H1 (cell line): Measurements from ENCODE around the gene SEMA4D. TPM values are rescaled to one million over a fixed set of nuclear protein-coding genes. Genes with fewer than 3 reads are reported as not detected.

Experiments used
- CTCF ChIA-PET: fragments of 300-600 bp; sonication (Branson Sonifier 250); formaldehyde crosslinking; loops from one replicate; lab custom pipeline; 2021; ENCODE audit not compliant: partially characterized antibody; lab: Charles Lee
- POLR2A ChIA-PET: fragments of 300-600 bp; sonication (Branson Sonifier 250); formaldehyde crosslinking; loops from one replicate; lab custom pipeline; 2021; ENCODE audit warnings: inconsistent platforms; ENCODE audit not compliant: partially characterized antibody; lab: Charles Lee
- DNase-seq, 2 experiments: peaks; one replicate each; pipeline versions ENCODE4 v3.0.0 to v3.0.0-alpha.2; 2010 to 2022; ENCODE audit warnings: low spot score in 2 of 2, low read depth in 1 of 2, mixed read lengths in 1 of 2
- FAIRE-seq: peaks from 2 replicates; lab custom pipeline; 2011; peaks lifted over from hg19 to GRCh38; lab: Jason Lieb, UNC
- H2AFZ ChIP-seq: 2 replicates; pipeline ENCODE4 v1.8.1; 2012; ENCODE audit warnings: low read length, inconsistent platforms
- H2AK5ac ChIP-seq: 2 replicates; pipeline ENCODE4 v1.6.1; 2013; ENCODE audit warnings: low read depth, low read length
- H2BK120ac ChIP-seq: replicated peaks from 2 replicates; pipeline ENCODE3; 2013; ENCODE audit warnings: low read depth, low read length, inconsistent platforms
- H2BK12ac ChIP-seq: 2 replicates; pipeline ENCODE4 v1.6.1; 2013; ENCODE audit warnings: low read depth, low read length
- H2BK15ac ChIP-seq: 2 replicates; pipeline ENCODE4 v1.6.1; 2013; ENCODE audit warnings: low read length
- H2BK20ac ChIP-seq: 2 replicates; pipeline ENCODE4 v1.6.1; 2013; ENCODE audit warnings: low read length
- H2BK5ac ChIP-seq: 2 replicates; pipeline ENCODE4 v1.6.1; 2013; ENCODE audit warnings: low read depth, low read length
- H3K14ac ChIP-seq: 2 replicates; pipeline ENCODE4 v1.6.1; 2013; ENCODE audit warnings: inconsistent platforms; ENCODE audit not compliant: insufficient read length
- H3K18ac ChIP-seq: 2 replicates; pipeline ENCODE4 v1.6.1; 2013; ENCODE audit warnings: low read length; ENCODE audit errors: extremely low read depth
- H3K23ac ChIP-seq: 2 replicates; pipeline ENCODE4 v1.6.1; 2013; ENCODE audit warnings: inconsistent platforms; ENCODE audit not compliant: insufficient read length
- H3K23me2 ChIP-seq: 2 replicates; pipeline ENCODE4 v1.6.1; 2013; ENCODE audit warnings: low read depth, low read length
- H3K27ac ChIP-seq: 2 replicates; pipeline ENCODE4 v1.6.1; 2011; ENCODE audit warnings: low read depth, low read length, inconsistent platforms
- H3K27me3 ChIP-seq, 4 experiments: replicated peaks in 1 of 4; 1 replicate in 1 of 4; 2 replicates in 3 of 4; pipeline versions ENCODE4 v1.6.1 to v1.8.1; 2011 to 2013; ENCODE audit warnings: low read length in 3 of 4, mild to moderate bottlenecking in 3 of 4, inconsistent platforms in 2 of 4, mixed read lengths in 2 of 4, moderate library complexity in 1 of 4; ENCODE audit not compliant: control insufficient read depth in 3 of 4, insufficient read depth in 3 of 4; ENCODE audit errors: extremely low read depth in 1 of 4
- H3K36me3 ChIP-seq, 4 experiments: 2 replicates each; pipeline versions ENCODE4 v1.6.1 to v1.8.1; 2011 to 2013; ENCODE audit warnings: mild to moderate bottlenecking in 4 of 4, low read length in 3 of 4, moderate library complexity in 2 of 4, control low read depth in 1 of 4, inconsistent platforms in 1 of 4; ENCODE audit not compliant: insufficient read depth in 4 of 4, control insufficient read depth in 2 of 4
- H3K4ac ChIP-seq: replicated peaks from 2 replicates; pipeline ENCODE3; 2013; ENCODE audit warnings: low read length, low read depth, mixed read lengths, inconsistent platforms; ENCODE audit not compliant: insufficient read length
- H3K4me1 ChIP-seq, 4 experiments: replicated peaks in 1 of 4; 1 replicate in 1 of 4; 2 replicates in 3 of 4; pipeline versions ENCODE4 v1.6.1 to v1.8.1; 2011 to 2013; ENCODE audit warnings: low read length in 3 of 4, inconsistent platforms in 2 of 4, mixed read lengths in 1 of 4; ENCODE audit not compliant: insufficient read depth in 4 of 4, control insufficient read depth in 3 of 4
- H3K4me2 ChIP-seq, 2 experiments: 2 replicates each; pipeline versions ENCODE4 v1.6.1 to v1.8.1; 2011 to 2013; ENCODE audit warnings: low read depth in 2 of 2, low read length in 2 of 2, control low read depth in 1 of 2, inconsistent platforms in 1 of 2, mild to moderate bottlenecking in 1 of 2; ENCODE audit not compliant: insufficient read depth in 1 of 2
- H3K4me3 ChIP-seq, 4 experiments: fragments of 200-600, 300-600 bp in 1 of 4; sonication (generic), shearing (Covaris generic), sonication (Bioruptor Twin) in 1 of 4; 2 replicates each; pipeline versions ENCODE4 v1.5.1 to v1.8.1; 2011 to 2016; ENCODE audit warnings: low read length in 4 of 4, low read depth in 3 of 4, control low read depth in 2 of 4, inconsistent platforms in 2 of 4, mild to moderate bottlenecking in 2 of 4, mixed read lengths in 1 of 4, moderate library complexity in 1 of 4; ENCODE audit not compliant: insufficient read depth in 2 of 4; ENCODE audit errors: extremely low read depth in 1 of 4
- H3K56ac ChIP-seq: replicated peaks from 2 replicates; pipeline ENCODE3; 2013; ENCODE audit warnings: low read depth, mild to moderate bottlenecking, mixed read lengths, low read length, inconsistent platforms; ENCODE audit not compliant: insufficient read length
- H3K79me1 ChIP-seq: 2 replicates; pipeline ENCODE4 v1.6.1; 2013; ENCODE audit warnings: low read depth, low read length, control low read depth
- H3K79me2 ChIP-seq, 2 experiments: 2 replicates each; pipeline versions ENCODE4 v1.6.1 to v1.8.1; 2012 to 2013; ENCODE audit warnings: low read length in 2 of 2, mild to moderate bottlenecking in 2 of 2, inconsistent platforms in 1 of 2; ENCODE audit not compliant: insufficient read depth in 2 of 2, control insufficient read depth in 1 of 2
- H3K9ac ChIP-seq, 4 experiments: replicated peaks in 1 of 4; 1 replicate in 1 of 4; 2 replicates in 3 of 4; pipeline versions ENCODE4 v1.6.1 to v1.8.1; 2011 to 2013; ENCODE audit warnings: low read depth in 3 of 4, low read length in 3 of 4, control low read depth in 2 of 4, mild to moderate bottlenecking in 2 of 4, moderate library complexity in 2 of 4, inconsistent platforms in 1 of 4; ENCODE audit errors: extremely low read depth in 1 of 4
- H3K9me3 ChIP-seq, 2 experiments: 2 replicates each; pipeline versions ENCODE4 v1.6.1 to v1.8.1; 2012 to 2013; ENCODE audit warnings: mild to moderate bottlenecking in 2 of 2, moderate library complexity in 2 of 2, control low read depth in 1 of 2, inconsistent platforms in 1 of 2, low read depth in 1 of 2, low read length in 1 of 2, mixed read lengths in 1 of 2; ENCODE audit not compliant: insufficient read depth in 2 of 2
- H4K20me1 ChIP-seq, 2 experiments: replicated peaks in 1 of 2; 2 replicates each; pipeline versions ENCODE3 to v1.8.1; 2011 to 2013; ENCODE audit warnings: inconsistent platforms in 2 of 2, low read length in 2 of 2, mild to moderate bottlenecking in 1 of 2; ENCODE audit not compliant: insufficient read depth in 2 of 2, control insufficient read depth in 1 of 2
- H4K5ac ChIP-seq: 2 replicates; pipeline ENCODE4 v1.6.1; 2013; ENCODE audit warnings: low read length, low read depth, mixed read lengths, inconsistent platforms; ENCODE audit not compliant: insufficient read length
- H4K8ac ChIP-seq: 2 replicates; pipeline ENCODE4 v1.8.0; 2013; ENCODE audit warnings: mild to moderate bottlenecking, moderate library complexity, low read length, inconsistent platforms; ENCODE audit not compliant: insufficient read depth; ENCODE audit errors: extremely low read depth
- H4K91ac ChIP-seq: replicated peaks from 2 replicates; pipeline ENCODE3; 2013; ENCODE audit warnings: low read length, mixed read lengths, inconsistent platforms; ENCODE audit not compliant: insufficient read length
- NRF1 ChIP-seq: IDR thresholded peaks from 2 replicates; pipeline ENCODE4 v1.6.1; 2011; ENCODE audit warnings: mild to moderate bottlenecking, low read depth, low read length, improper control_type of control experiment
- RAD21 ChIP-seq, 2 experiments: IDR thresholded peaks in 1 of 2; conservative IDR thresholded peaks in 1 of 2; 2 replicates each; pipeline ENCODE4 v1.6.1; 2011; ENCODE audit warnings: low read depth in 2 of 2, low read length in 2 of 2, improper control_type of control experiment in 1 of 2, inconsistent platforms in 1 of 2, mild to moderate bottlenecking in 1 of 2, moderate library complexity in 1 of 2
- TAF7 ChIP-seq: optimal IDR thresholded peaks from 2 replicates; pipeline ENCODE3; 2011; ENCODE audit warnings: low read depth, mild to moderate bottlenecking, inconsistent platforms, low read length, moderate library complexity, borderline replicate concordance
- WGBS, 2 experiments: shearing (Covaris generic) in 1 of 2; methylation state at CpG; one replicate each; pipeline versions ENCODE4 v1.1.6 to v1.1.7; 2013 to 2015; ENCODE audit warnings: low lambda C conversion rate in 2 of 2, mixed read lengths in 2 of 2, inconsistent platforms in 1 of 2, low coverage in 1 of 2, missing lambda C conversion rate in 1 of 2; ENCODE audit not compliant: insufficient replicate concordance in 2 of 2, insufficient coverage in 1 of 2, insufficient read length in 1 of 2; ENCODE audit errors: extremely low coverage in 1 of 2, missing lambda C conversion rate in 1 of 2; 5-methylcytosine and 5-hydroxymethylcytosine counted together
- polyA plus RNA-seq, 7 experiments: library from polyadenylated mRNA; depleted of rRNA in 3 of 7; stranded (reverse) in 5 of 7; unstranded in 2 of 7; fragments of >200 nt in 5 of 7; fragments of 200-250 nt in 2 of 7; gene quantifications; 1 replicate in 5 of 7; 2 replicates in 1 of 7; 4 replicates in 1 of 7; pipeline versions ENCODE4 v1.2.1 to v1.2.3, GENCODE V29; 2011 to 2013; ENCODE audit warnings: missing spikeins in 2 of 7, mixed read lengths in 2 of 7
- total RNA-seq: library from RNA; stranded (reverse); fragmentation: NEBNext Ultra II Directional; extraction: Animal tissue kit (Norgen Biotek cat#: 25700); gene quantifications from 2 replicates; pipeline ENCODE4 v1.2.1, GENCODE V29; 2021

SEMA4D gene
- total and polyA plus RNA-seq, 2 of the 8 experiments (the other 6 are each of a cell fraction or from before 2014, with no cell fraction given) = 21.0 to 70.4 TPM

- H4K91ac ChIP-seq = no peak overlapping the region
- H3K56ac ChIP-seq = no peak overlapping the region
- CTCF ChIA-PET = interaction anchor here (0.9 to 1.7 kb wide), 6 partner anchors 12 to 27 kb away, joined by 3 to 11 read pairs (median 7); no protein-coding TSS in a partner anchor
- POLR2A ChIA-PET = interaction anchor here (1.7 kb wide), 1 partner anchor 12 kb away, joined by 5 read pairs; no protein-coding TSS in a partner anchor
- no peak overlapping the region for H3K9ac ChIP-seq
- H3K79me1 ChIP-seq = peaks cover 27% of the 10 kb centered on the region
- H3K36me3 ChIP-seq = peaks cover 0 to 10% (median under 1%) of the 10 kb centered on the region in 4 experiments; a peak in 5 of 8 replicates
- no peak overlapping the region for H2AFZ ChIP-seq
- H3K4me2 ChIP-seq = no peak overlapping the region
- no peak overlapping the region for H2BK5ac ChIP-seq
- no peaks in the 10 kb centered on the region; the same call in 1 of the 2 replicates for H3K23me2 ChIP-seq
- H3K18ac ChIP-seq = no peak overlapping the region
- no peak overlapping the region for H2AK5ac ChIP-seq
- H2BK120ac ChIP-seq = no peak overlapping the region
- no peaks in the 10 kb centered on the region for H3K27me3 ChIP-seq
- H2BK20ac ChIP-seq = no peak overlapping the region
- no peak overlapping the region for H3K4me3 ChIP-seq
- FAIRE-seq = no peak
- no peak overlapping the region for H4K5ac ChIP-seq
- H3K23ac ChIP-seq = no peak overlapping the region
- no peak overlapping the region for H3K27ac ChIP-seq
- DNase-seq = no peak
- H3K79me2 ChIP-seq = peaks cover 3 to 33% of the 10 kb centered on the region in 2 experiments; a peak in 3 of 4 replicates
- H3K9me3 ChIP-seq = no peaks in the 10 kb centered on the region
- no peak overlapping the region for H3K14ac ChIP-seq
- H4K20me1 ChIP-seq = peaks cover 2 to 10% of the 10 kb centered on the region in 2 experiments
- H3K4ac ChIP-seq = no peak overlapping the region
- no peak for TF ChIP-seq TAF7
- TF ChIP-seq NRF1 = no peak
- TF ChIP-seq RAD21 (IDR thresholded peaks at IDR 0.05 in 1 of 2, conservative IDR thresholded peaks at IDR 0.05 in 1 of 2; ENCODE audit: low read depth in 2 of 2, low read length in 2 of 2) = no peak
- no peak overlapping the region; the same call in 1 of the 2 replicates for H4K8ac ChIP-seq
- 97% methylated on average over 10 of the region's 11 CpGs; no CpG with 5 or more reads in 1 of the 2 experiments for WGBS, 2 experiments
- peaks cover 0 to 3% (median 0%) of the 10 kb centered on the region in 4 experiments; a peak in 3 of 7 replicates for H3K4me1 ChIP-seq
- H2BK15ac ChIP-seq = no peak overlapping the region
- H2BK12ac ChIP-seq = no peak overlapping the region
Observed at GRCh38 chr9:89453452-89453851, 44.5 kb downstream of the SEMA4D start.
